ENCODE data around the gene NR2C2AP. TPM values are rescaled to one million over a fixed set of nuclear protein-coding genes. Genes with fewer than 3 reads are reported as not detected.

NR2C2AP gene
- total RNA-seq, 1 experiment from 2014 or later: 20.6 TPM

GRCh38 chr19:19239675-19240074 is 36.5 kb upstream of the NR2C2AP start:
- CTCF ChIA-PET: no interaction called here
- Mint-ChIP-seq H3K4me1 (ENCODE audit: insufficient read depth, unreplicated experiment) (no peaks in the 10 kb centered on the region), H3K9me3 (ENCODE audit: unreplicated experiment) (no peaks in the 10 kb centered on the region), H3K36me3 (ENCODE audit: insufficient read depth, unreplicated experiment) (no peaks in the 10 kb centered on the region), H3K27me3 (ENCODE audit: insufficient read depth, unreplicated experiment) (peaks cover 22% of the 10 kb centered on the region), H3K27ac (ENCODE audit: low read depth, unreplicated experiment) (no peak overlapping the region), H3K4me3 (ENCODE audit: unreplicated experiment) (no peak overlapping the region)
- no peak for TF ChIP-seq CTCF (IDR thresholded peaks at IDR 0.05; ENCODE audit: unreplicated experiment)
- intact Hi-C loops (cut with micrococcal nuclease): no loop called here
- POLR2A ChIA-PET: no interaction called here
- BruUV-seq (replicated peaks): no TSS peak
- DNase-seq (ENCODE audit: unreplicated experiment): no peak

GRCh38 chr19:19238126-19238894 is 35.1 kb upstream of the NR2C2AP start:
- intact Hi-C loops (cut with micrococcal nuclease): no loop called here
- Mint-ChIP-seq H3K36me3 (ENCODE audit: insufficient read depth, unreplicated experiment) (no peaks in the 10 kb centered on the region), H3K4me1 (ENCODE audit: insufficient read depth, unreplicated experiment) (no peaks in the 10 kb centered on the region)

GRCh38 chr19:19236173-19236572 is 33.0 kb upstream of the NR2C2AP start:
- CTCF ChIA-PET: no interaction called here
- H3K36me3 Mint-ChIP-seq (ENCODE audit: insufficient read depth, unreplicated experiment): no peaks in the 10 kb centered on the region

More at GRCh38 chr19:19238126-19238894, 35.1 kb upstream of the NR2C2AP start:
- TF ChIP-seq CTCF (IDR thresholded peaks at IDR 0.05; ENCODE audit: unreplicated experiment): no peak
- Mint-ChIP-seq H3K4me3 (ENCODE audit: unreplicated experiment) (no peak overlapping the region), H3K9me3 (ENCODE audit: unreplicated experiment) (no peaks in the 10 kb centered on the region), H3K27ac (ENCODE audit: low read depth, unreplicated experiment) (no peak overlapping the region), H3K27me3 (ENCODE audit: insufficient read depth, unreplicated experiment) (peaks cover 22% of the 10 kb centered on the region)
- BruUV-seq (replicated peaks): no TSS peak
- POLR2A ChIA-PET: no interaction called here
- DNase-seq (ENCODE audit: unreplicated experiment): no peak
- CTCF ChIA-PET: no interaction called here

More at GRCh38 chr19:19236173-19236572, 33.0 kb upstream of the NR2C2AP start:
- no peaks in the 10 kb centered on the region for H3K4me1 Mint-ChIP-seq (ENCODE audit: insufficient read depth, unreplicated experiment)
- DNase-seq (ENCODE audit: unreplicated experiment): no peak
- H3K27me3 Mint-ChIP-seq (ENCODE audit: insufficient read depth, unreplicated experiment): peaks cover 22% of the 10 kb centered on the region
- intact Hi-C loops (cut with micrococcal nuclease): no loop called here
- no peak for TF ChIP-seq CTCF (IDR thresholded peaks at IDR 0.05; ENCODE audit: unreplicated experiment)
- BruUV-seq (replicated peaks): no TSS peak
- no peak overlapping the region for H3K27ac Mint-ChIP-seq (ENCODE audit: low read depth, unreplicated experiment)
- H3K9me3 Mint-ChIP-seq (ENCODE audit: unreplicated experiment): no peaks in the 10 kb centered on the region
- no peak overlapping the region for H3K4me3 Mint-ChIP-seq (ENCODE audit: unreplicated experiment)
- POLR2A ChIA-PET: no interaction called here

Measured in MCF 10A (cell line).